Astrocyte of the spinal cord (primary cell): ENCODE measurements around the gene SOX30.

ENCODE experiments used
- DNase-seq: peaks from one replicate; pipeline ENCODE4 v3.0.0; 2011; ENCODE audit warnings: low read depth, low spot score
- H3K4me3 ChIP-seq: 2 replicates; pipeline ENCODE4 v1.5.1; 2011; ENCODE audit warnings: low read depth, mild to moderate bottlenecking, low read length, moderate library complexity
- CTCF ChIP-seq: IDR thresholded peaks from 2 replicates; pipeline ENCODE4 v1.5.1; 2012; ENCODE audit warnings: low read depth, mild to moderate bottlenecking, low read length, inconsistent platforms
- in situ Hi-C: cut with HindIII; loops from 2 replicates; pipeline ENCODE4 v1.10.0; 2017; ENCODE audit warnings: low sequenced_read_pairs

The SOX30 gene

GRCh38 chr5:157671592-157672330 is 19.5 kb upstream of the SOX30 start:
- in situ Hi-C loops = no loop called here
- no peak for DNase-seq
- no peak for TF ChIP-seq CTCF
- peak overlapping the region; percentile 67 for H3K4me3 ChIP-seq

- peak within 1 kb of the TSS; percentile 67 for H3K4me3 ChIP-seq
- no peak for TF ChIP-seq CTCF
- peak; percentile 26 for DNase-seq
- in situ Hi-C loops = no loop called here
Observed at GRCh38 chr5:157670662-157671591, 18.7 kb upstream of the SOX30 start, which contains the start of gene C5orf52. Gene C5orf52, plus strand, starts transcription at chr5:157671533. Its CDS starts 82 bp downstream, at chr5:157671615.

GRCh38 chr5:157669701-157670097 is 17.5 kb upstream of the SOX30 start:
- no peak for DNase-seq
- no peak overlapping the region for H3K4me3 ChIP-seq
- no peak for TF ChIP-seq CTCF
- in situ Hi-C loops = no loop called here

- in situ Hi-C loops = no loop called here
- no peak overlapping the region for H3K4me3 ChIP-seq
- DNase-seq = no peak
- TF ChIP-seq CTCF = no peak
Observed at GRCh38 chr5:157668356-157668755, 16.1 kb upstream of the SOX30 start.

- DNase-seq = peak; percentile 67
- in situ Hi-C loops = no loop called here
- no peak overlapping the region for H3K4me3 ChIP-seq
- TF ChIP-seq CTCF = no peak
Observed at GRCh38 chr5:157665467-157666070, 13.3 kb upstream of the SOX30 start.

- no peak overlapping the region for H3K4me3 ChIP-seq
- in situ Hi-C loops = no loop called here
- no peak for TF ChIP-seq CTCF
- no peak for DNase-seq
Observed at GRCh38 chr5:157659868-157660660, 7.8 kb upstream of the SOX30 start.
